Liver (tissue), 3 donors: ENCODE results near the gene PODN.

Source experiments
- HNF4G ChIP-seq: IDR thresholded peaks from 2 replicates; pipeline ENCODE4 v1.6.1; 2016; ENCODE audit warnings: antibody characterized with exemption
- JUND ChIP-seq, 2 donors: IDR thresholded peaks; 2 replicates each; pipeline ENCODE4 v1.6.1; 2016; ENCODE audit warnings: antibody characterized with exemption in 2 of 2
- TAF1 ChIP-seq: conservative IDR thresholded peaks from 2 replicates; pipeline ENCODE4 v1.6.1; 2016; ENCODE audit warnings: antibody characterized with exemption, mild to moderate bottlenecking
- YY1 ChIP-seq: IDR thresholded peaks from 2 replicates; pipeline ENCODE4 v1.6.1; 2016; ENCODE audit warnings: antibody characterized with exemption, mild to moderate bottlenecking
- TF ChIP-seq, protein P1 (sequence below): fragments of 150-350 bp; IDR thresholded peaks from 2 replicates; pipeline ENCODE4 v1.5.1; 2017; ENCODE audit warnings: improper control_type of control experiment, low read depth, low read length; ENCODE audit not compliant: missing input control
- donor health status: healthy.
- donor health status: healthy.

DNA sequence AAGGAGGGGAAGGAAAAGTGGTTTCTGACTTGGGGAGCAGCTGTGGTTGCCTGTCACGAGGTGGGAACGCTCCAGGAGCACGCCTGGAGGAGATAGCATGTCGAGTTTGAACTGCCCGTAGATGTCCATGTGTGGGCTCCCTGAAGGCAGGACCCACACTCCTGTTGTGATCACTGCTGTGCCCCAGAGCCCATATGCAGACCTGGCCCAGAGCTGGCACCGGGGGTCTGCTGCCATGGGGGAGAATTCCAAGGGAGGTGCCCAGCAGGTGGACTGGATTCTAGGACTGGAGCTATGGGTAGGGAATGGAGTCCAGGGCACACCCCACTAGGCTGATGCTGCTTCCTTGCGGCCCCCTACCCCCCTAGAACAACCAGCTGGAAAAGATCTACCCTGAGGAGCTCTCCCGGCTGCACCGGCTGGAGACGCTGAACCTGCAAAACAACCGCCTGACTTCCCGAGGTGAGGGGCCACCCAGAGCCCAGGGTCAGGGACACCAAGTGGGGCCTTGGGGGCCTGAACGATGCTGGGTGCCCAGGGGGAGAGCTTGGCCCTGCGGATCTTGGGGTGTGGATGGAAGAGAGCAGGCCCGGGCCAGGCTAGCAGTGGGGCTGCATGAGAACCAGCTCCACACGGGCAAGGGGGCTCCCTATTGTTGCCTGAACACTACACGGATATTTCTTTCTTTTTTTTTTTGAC, 9.3 kb downstream of the PODN start:
- TF ChIP-seq, protein P1, sequence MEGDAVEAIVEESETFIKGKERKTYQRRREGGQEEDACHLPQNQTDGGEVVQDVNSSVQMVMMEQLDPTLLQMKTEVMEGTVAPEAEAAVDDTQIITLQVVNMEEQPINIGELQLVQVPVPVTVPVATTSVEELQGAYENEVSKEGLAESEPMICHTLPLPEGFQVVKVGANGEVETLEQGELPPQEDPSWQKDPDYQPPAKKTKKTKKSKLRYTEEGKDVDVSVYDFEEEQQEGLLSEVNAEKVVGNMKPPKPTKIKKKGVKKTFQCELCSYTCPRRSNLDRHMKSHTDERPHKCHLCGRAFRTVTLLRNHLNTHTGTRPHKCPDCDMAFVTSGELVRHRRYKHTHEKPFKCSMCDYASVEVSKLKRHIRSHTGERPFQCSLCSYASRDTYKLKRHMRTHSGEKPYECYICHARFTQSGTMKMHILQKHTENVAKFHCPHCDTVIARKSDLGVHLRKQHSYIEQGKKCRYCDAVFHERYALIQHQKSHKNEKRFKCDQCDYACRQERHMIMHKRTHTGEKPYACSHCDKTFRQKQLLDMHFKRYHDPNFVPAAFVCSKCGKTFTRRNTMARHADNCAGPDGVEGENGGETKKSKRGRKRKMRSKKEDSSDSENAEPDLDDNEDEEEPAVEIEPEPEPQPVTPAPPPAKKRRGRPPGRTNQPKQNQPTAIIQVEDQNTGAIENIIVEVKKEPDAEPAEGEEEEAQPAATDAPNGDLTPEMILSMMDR, result no peak
- TF ChIP-seq JUND (IDR thresholded peaks at IDR 0.05), result no peak
- TF ChIP-seq TAF1, result no peak
- TF ChIP-seq HNF4G, result no peak
- TF ChIP-seq YY1, result no peak
